ENCODE data around the gene ZNF217. TPM values are rescaled to one million over a fixed set of nuclear protein-coding genes. Genes with fewer than 3 reads are reported as not detected.

Gene ZNF217
- polyA plus RNA-seq, 1 donor from 2014 or later: 1.9 TPM

DNA sequence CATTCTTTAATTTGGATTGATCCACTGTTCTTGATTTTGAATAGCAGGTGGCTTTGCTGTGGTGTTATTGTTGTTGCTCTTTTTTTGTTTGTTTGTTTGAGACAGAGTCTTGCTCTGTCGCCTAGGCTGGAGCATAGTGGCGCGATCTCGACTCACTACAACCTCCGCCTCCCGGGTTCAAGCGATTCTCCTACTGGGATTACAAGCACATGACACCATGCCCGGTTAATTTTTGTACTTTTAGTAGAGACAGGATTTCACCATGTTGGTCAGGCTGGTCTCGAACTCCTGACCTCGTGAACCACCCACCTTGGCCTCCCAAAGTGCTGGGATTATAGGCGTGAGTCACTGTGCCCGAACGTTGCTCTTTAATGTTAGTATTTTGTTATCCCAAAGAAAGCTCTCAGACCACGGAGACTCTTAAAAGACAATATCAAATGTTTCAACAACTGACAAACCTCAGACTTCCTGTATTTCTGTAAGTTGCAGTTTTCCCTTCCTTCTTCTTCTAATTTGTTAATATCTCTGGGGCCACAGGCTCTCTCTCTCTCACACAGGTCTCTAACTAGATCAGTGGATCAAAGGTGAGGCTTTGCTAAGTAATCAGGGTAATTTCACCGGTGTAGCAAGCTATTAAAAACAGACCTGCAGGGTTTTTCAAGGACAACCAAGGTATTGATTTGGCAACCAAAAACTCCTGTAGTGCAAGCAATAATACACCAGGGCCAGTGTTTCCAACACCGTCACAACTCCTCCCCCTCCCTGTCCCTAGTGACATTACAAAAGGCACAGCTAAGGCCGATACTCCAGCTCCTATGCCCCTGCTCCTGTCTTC lies 48.8 kb upstream of the ZNF217 start:
- no peaks in the 10 kb centered on the region for H3K79me2 ChIP-seq (replicated peaks; ENCODE audit: insufficient read depth, low read length)
- H4K20me1 ChIP-seq (ENCODE audit: insufficient read depth): no peaks in the 10 kb centered on the region
- no peaks in the 10 kb centered on the region for H3F3A ChIP-seq (ENCODE audit: insufficient read depth, low read length, poor library complexity, severe bottlenecking)
- H3K27ac ChIP-seq (ENCODE audit: low read length): no peak overlapping the region
- no peaks in the 10 kb centered on the region for H3K9me2 ChIP-seq (ENCODE audit: insufficient read depth, low read length)
- no peaks in the 10 kb centered on the region for H3K9me3 ChIP-seq (ENCODE audit: low read length)
- no peak overlapping the region for H2AFZ ChIP-seq (ENCODE audit: low read depth, low read length)
- no peak overlapping the region for H3K4me2 ChIP-seq (ENCODE audit: low read length)
- H3K36me3 ChIP-seq (ENCODE audit: insufficient read depth, low read length): no peaks in the 10 kb centered on the region
- H3K27me3 ChIP-seq (ENCODE audit: insufficient read depth, low read depth, low read length): no peaks in the 10 kb centered on the region
- no peak overlapping the region for H3K9ac ChIP-seq (ENCODE audit: low read length)
- no peak overlapping the region for H3K4me3 ChIP-seq (ENCODE audit: low read length)
- TF ChIP-seq POLR2AphosphoS5 (IDR thresholded peaks at IDR 0.05): no peak
- no peak for TF ChIP-seq TAF1 (IDR thresholded peaks at IDR 0.05; ENCODE audit: low read depth)
- TF ChIP-seq MXI1 (conservative IDR thresholded peaks at IDR 0.05; ENCODE audit: poor library complexity, severe bottlenecking): no peak
- TF ChIP-seq, protein P1, sequence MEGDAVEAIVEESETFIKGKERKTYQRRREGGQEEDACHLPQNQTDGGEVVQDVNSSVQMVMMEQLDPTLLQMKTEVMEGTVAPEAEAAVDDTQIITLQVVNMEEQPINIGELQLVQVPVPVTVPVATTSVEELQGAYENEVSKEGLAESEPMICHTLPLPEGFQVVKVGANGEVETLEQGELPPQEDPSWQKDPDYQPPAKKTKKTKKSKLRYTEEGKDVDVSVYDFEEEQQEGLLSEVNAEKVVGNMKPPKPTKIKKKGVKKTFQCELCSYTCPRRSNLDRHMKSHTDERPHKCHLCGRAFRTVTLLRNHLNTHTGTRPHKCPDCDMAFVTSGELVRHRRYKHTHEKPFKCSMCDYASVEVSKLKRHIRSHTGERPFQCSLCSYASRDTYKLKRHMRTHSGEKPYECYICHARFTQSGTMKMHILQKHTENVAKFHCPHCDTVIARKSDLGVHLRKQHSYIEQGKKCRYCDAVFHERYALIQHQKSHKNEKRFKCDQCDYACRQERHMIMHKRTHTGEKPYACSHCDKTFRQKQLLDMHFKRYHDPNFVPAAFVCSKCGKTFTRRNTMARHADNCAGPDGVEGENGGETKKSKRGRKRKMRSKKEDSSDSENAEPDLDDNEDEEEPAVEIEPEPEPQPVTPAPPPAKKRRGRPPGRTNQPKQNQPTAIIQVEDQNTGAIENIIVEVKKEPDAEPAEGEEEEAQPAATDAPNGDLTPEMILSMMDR (IDR thresholded peaks at IDR 0.05; ENCODE audit: poor library complexity, severe bottlenecking): no peak
- no peak for TF ChIP-seq EP300 (conservative IDR thresholded peaks at IDR 0.05; ENCODE audit: poor library complexity, severe bottlenecking)
- no peak for TF ChIP-seq EZH2 (IDR thresholded peaks at IDR 0.05; ENCODE audit: borderline replicate concordance, insufficient read depth, low read length, poor library complexity, severe bottlenecking)
- no peak for TF ChIP-seq RAD21 (conservative IDR thresholded peaks at IDR 0.05)
- TF ChIP-seq SMC3 (conservative IDR thresholded peaks at IDR 0.05; ENCODE audit: poor library complexity): no peak
- TF ChIP-seq, protein P2, sequence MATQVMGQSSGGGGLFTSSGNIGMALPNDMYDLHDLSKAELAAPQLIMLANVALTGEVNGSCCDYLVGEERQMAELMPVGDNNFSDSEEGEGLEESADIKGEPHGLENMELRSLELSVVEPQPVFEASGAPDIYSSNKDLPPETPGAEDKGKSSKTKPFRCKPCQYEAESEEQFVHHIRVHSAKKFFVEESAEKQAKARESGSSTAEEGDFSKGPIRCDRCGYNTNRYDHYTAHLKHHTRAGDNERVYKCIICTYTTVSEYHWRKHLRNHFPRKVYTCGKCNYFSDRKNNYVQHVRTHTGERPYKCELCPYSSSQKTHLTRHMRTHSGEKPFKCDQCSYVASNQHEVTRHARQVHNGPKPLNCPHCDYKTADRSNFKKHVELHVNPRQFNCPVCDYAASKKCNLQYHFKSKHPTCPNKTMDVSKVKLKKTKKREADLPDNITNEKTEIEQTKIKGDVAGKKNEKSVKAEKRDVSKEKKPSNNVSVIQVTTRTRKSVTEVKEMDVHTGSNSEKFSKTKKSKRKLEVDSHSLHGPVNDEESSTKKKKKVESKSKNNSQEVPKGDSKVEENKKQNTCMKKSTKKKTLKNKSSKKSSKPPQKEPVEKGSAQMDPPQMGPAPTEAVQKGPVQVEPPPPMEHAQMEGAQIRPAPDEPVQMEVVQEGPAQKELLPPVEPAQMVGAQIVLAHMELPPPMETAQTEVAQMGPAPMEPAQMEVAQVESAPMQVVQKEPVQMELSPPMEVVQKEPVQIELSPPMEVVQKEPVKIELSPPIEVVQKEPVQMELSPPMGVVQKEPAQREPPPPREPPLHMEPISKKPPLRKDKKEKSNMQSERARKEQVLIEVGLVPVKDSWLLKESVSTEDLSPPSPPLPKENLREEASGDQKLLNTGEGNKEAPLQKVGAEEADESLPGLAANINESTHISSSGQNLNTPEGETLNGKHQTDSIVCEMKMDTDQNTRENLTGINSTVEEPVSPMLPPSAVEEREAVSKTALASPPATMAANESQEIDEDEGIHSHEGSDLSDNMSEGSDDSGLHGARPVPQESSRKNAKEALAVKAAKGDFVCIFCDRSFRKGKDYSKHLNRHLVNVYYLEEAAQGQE (IDR thresholded peaks at IDR 0.05; ENCODE audit: borderline replicate concordance): no peak

DNA sequence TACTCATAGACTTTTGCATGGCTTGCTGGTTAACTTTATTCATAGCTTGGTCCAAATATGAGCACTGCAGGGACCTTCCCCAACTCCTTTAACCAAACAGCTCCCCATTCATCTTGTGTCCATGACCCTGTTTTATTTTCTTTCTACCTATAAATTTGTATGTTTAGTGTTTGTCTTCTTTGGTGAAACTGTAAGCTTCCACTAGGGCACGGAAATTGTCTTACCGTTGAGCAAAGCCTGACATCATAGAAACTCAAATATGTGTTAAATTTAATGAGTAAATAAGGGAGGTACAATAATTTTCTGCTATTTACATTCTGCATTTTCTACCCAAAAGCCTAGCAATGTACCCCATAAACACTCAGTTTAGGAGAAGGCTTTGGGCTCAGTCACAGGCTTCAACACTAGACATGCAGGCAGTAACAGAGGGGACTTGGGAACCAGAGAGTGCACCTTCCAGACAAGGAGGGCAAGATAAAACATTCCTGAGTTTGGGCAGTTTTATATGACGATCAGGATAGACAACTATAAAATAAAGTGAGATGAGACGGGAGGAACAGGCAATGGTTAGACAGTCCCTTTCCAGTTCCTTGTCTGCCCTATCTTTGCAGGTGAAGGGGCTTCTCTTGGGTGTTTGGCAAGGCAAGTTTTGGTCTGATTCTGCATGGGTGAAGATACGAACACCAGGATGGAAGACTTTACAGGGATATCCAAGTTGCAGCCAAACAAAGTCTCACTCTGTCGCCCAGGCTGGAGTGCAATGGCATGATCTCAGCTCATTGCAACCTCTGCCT lies 46.2 kb upstream of the ZNF217 start:
- H3K27ac ChIP-seq (ENCODE audit: low read length): no peak overlapping the region
- H3K36me3 ChIP-seq (ENCODE audit: insufficient read depth, low read length): no peaks in the 10 kb centered on the region
- H4K20me1 ChIP-seq (ENCODE audit: insufficient read depth): no peaks in the 10 kb centered on the region
- no peaks in the 10 kb centered on the region for H3K9me2 ChIP-seq (ENCODE audit: insufficient read depth, low read length)
- H3F3A ChIP-seq (ENCODE audit: insufficient read depth, low read length, poor library complexity, severe bottlenecking): no peaks in the 10 kb centered on the region
- no peaks in the 10 kb centered on the region for H3K27me3 ChIP-seq (ENCODE audit: insufficient read depth, low read depth, low read length)
- no peaks in the 10 kb centered on the region for H3K9me3 ChIP-seq (ENCODE audit: low read length)
- no peak overlapping the region for H3K4me2 ChIP-seq (ENCODE audit: low read length)
- no peak overlapping the region for H3K4me3 ChIP-seq (ENCODE audit: low read length)
- H2AFZ ChIP-seq (ENCODE audit: low read depth, low read length): no peak overlapping the region
- H3K9ac ChIP-seq (ENCODE audit: low read length): no peak overlapping the region
- no peaks in the 10 kb centered on the region for H3K79me2 ChIP-seq (replicated peaks; ENCODE audit: insufficient read depth, low read length)
- TF ChIP-seq, protein P2 (IDR thresholded peaks at IDR 0.05; ENCODE audit: borderline replicate concordance): no peak
- TF ChIP-seq RAD21 (conservative IDR thresholded peaks at IDR 0.05) (no peak), EZH2 (IDR thresholded peaks at IDR 0.05; ENCODE audit: borderline replicate concordance, insufficient read depth, low read length, poor library complexity, severe bottlenecking) (no peak), POLR2AphosphoS5 (IDR thresholded peaks at IDR 0.05) (no peak), EP300 (conservative IDR thresholded peaks at IDR 0.05; ENCODE audit: poor library complexity, severe bottlenecking) (no peak), TAF1 (IDR thresholded peaks at IDR 0.05; ENCODE audit: low read depth) (no peak), MXI1 (conservative IDR thresholded peaks at IDR 0.05; ENCODE audit: poor library complexity, severe bottlenecking) (no peak), SMC3 (conservative IDR thresholded peaks at IDR 0.05; ENCODE audit: poor library complexity) (no peak)
- TF ChIP-seq, protein P1 (IDR thresholded peaks at IDR 0.05; ENCODE audit: poor library complexity, severe bottlenecking): no peak
